Stomach (tissue), 9 donors: Measurements from ENCODE around the gene RND1. TPM values are rescaled to one million over a fixed set of nuclear protein-coding genes. Genes with fewer than 3 reads are reported as not detected.

Experiments used
- DNase-seq, 2 donors: peaks; one replicate each; pipeline versions ENCODE4 v3.0.0 to v3.0.0-alpha.2; 2013 to 2019
- H3K27ac ChIP-seq, 5 donors: fragments of 200-600 bp in 4 of 5; sonication (generic) in 4 of 5; one replicate each; pipeline ENCODE4 v1.5.1; 2013 to 2019; ENCODE audit warnings: mild to moderate bottlenecking in 1 of 5, moderate library complexity in 1 of 5
- H3K27me3 ChIP-seq, 3 donors: fragments of 200-600 bp; sonication (generic); one replicate each; pipeline ENCODE4 v1.5.1; 2017 to 2019; ENCODE audit warnings: mixed run types in 1 of 3
- H3K36me3 ChIP-seq, 4 donors: fragments of 200-600 bp; sonication (generic); 1 replicate in 3 of 4; 2 replicates in 1 of 4; pipeline ENCODE4 v1.5.1; 2016 to 2019
- H3K4me1 ChIP-seq, 4 donors: fragments of 200-600 bp; sonication (generic); one replicate each; pipeline ENCODE4 v1.5.1; 2016 to 2019
- H3K4me3 ChIP-seq, 4 donors: fragments of 200-600 bp; sonication (generic) in 3 of 4; one replicate each; pipeline ENCODE4 v1.5.1; 2016 to 2019; ENCODE audit warnings: mild to moderate bottlenecking in 1 of 4
- H3K9me3 ChIP-seq, 4 donors: fragments of 200-600 bp; sonication (generic); one replicate each; pipeline ENCODE4 v1.5.1; 2016 to 2019
- CTCF ChIP-seq, 7 experiments: fragments of 450-650 bp in 4 of 7; fragments of 200-600 bp in 3 of 7; sonication (generic) in 3 of 7; IDR thresholded peaks; one replicate each; pipeline ENCODE4 v1.5.1; 2016 to 2019; ENCODE audit warnings: antibody characterized with exemption in 7 of 7, control low read depth in 2 of 7, mild to moderate bottlenecking in 1 of 7
- EP300 ChIP-seq: sonication (generic); formaldehyde crosslinking; IDR thresholded peaks from one replicate; pipeline ENCODE4 v1.6.1; 2017; ENCODE audit warnings: antibody characterized with exemption
- POLR2A ChIP-seq, 4 donors: fragments of 450-650 bp; IDR thresholded peaks; one replicate each; pipeline ENCODE4 v1.6.1; 2016; ENCODE audit warnings: antibody characterized with exemption in 4 of 4, control low read depth in 2 of 4, mild to moderate bottlenecking in 1 of 4, moderate library complexity in 1 of 4
- POLR2AphosphoS5 ChIP-seq, 3 donors: sonication (generic); formaldehyde crosslinking; IDR thresholded peaks; one replicate each; pipeline ENCODE4 v1.6.1; 2016; ENCODE audit warnings: antibody characterized with exemption in 3 of 3
- WGBS, 5 donors: extraction: QIAGEN DNeasy Blood & Tissue Kit in 3 of 5; methylation state at CpG; one replicate each; pipeline versions ENCODE4 v1.1.5 to v1.1.7; 2013 to 2018; 5-methylcytosine and 5-hydroxymethylcytosine counted together
- intact Hi-C: fragments of 100-400 bp; cut with DNase I; formaldehyde crosslinking; loops from one replicate; pipeline ENCODE4 v1.15.1; 2023; ENCODE audit warnings: low total_unique reads
- polyA plus RNA-seq, 3 donors: library from polyadenylated mRNA; stranded (reverse); fragments of 200-250 nt; gene quantifications; one replicate each; pipeline ENCODE4 v1.2.3, GENCODE V29; 2013
- total RNA-seq, 5 donors: library from RNA; depleted of rRNA; stranded (reverse); fragments of >200 nt; gene quantifications; one replicate each; pipeline versions ENCODE4 v1.1.0 to v1.2.3, GENCODE V29; 2014 to 2016
- donor health status: healthy with polysubstance abuse.
- donor health status: Bipolar disorder and iron deficiency.
- donor health status: healthy.

RND1 gene
- total and polyA plus RNA-seq, 8 donors: 3.5 to 21.0 (median 12.2) TPM; not detected in 1

DNA sequence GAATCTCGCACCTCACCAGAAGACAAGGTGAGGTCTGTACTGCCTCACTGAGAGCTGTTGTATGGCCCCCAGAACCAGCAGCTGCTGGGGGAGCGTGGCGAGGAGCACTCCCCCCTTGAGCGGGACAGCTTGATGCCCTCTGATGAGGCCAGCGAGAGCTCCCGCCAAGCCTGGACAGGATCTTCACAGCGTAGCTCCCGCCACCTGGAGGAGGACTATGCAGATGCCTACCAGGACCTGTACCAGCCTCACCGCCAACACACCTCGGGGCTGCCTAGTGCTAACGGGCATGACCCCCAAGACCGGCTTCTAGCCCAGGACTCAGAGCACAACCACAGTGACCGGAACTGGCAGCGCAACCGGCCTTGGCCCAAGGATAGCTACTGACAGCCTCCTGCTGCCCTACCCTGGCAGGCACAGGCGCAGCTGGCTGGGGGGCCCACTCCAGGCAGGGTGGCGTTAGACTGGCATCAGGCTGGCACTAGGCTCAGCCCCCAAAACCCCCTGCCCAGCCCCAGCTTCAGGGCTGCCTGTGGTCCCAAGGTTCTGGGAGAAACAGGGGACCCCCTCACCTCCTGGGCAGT is 38.1 kb downstream of the RND1 start:
- 91 to 100% (median 92%) methylated on average over 1 to 17 of the region's 17 CpGs for WGBS, 5 donors
- DNase-seq: no peak
- Histone ChIP-seq H3K27me3 (no peaks in the 10 kb centered on the region), H3K4me3 (no peak overlapping the region), H3K4me1 (no peaks in the 10 kb centered on the region), H3K9me3 (no peaks in the 10 kb centered on the region), H3K27ac (no peak overlapping the region), H3K36me3 (peaks cover 40 to 94% (median 87%) of the 10 kb centered on the region in 4 donors)
- intact Hi-C loops: no loop called here
- TF ChIP-seq POLR2A (IDR thresholded peaks at IDR 0.05) (no peak), POLR2AphosphoS5 (IDR thresholded peaks at IDR 0.05) (no peak), EP300 (no peak), CTCF (IDR thresholded peaks at IDR 0.05) (no peak)

GRCh38 chr12:48827026-48827425 is 38.6 kb downstream of the RND1 start:
- Histone ChIP-seq H3K4me3 (no peak overlapping the region), H3K4me1 (no peaks in the 10 kb centered on the region), H3K27me3 (no peaks in the 10 kb centered on the region), H3K36me3 (peaks cover 34 to 89% (median 81%) of the 10 kb centered on the region in 4 donors), H3K27ac (no peak overlapping the region), H3K9me3 (no peaks in the 10 kb centered on the region)
- no peak for DNase-seq
- 81 to 88% (median 84%) methylated on average over 8 of the region's 8 CpGs for WGBS, 5 donors
- TF ChIP-seq EP300 (no peak), CTCF (IDR thresholded peaks at IDR 0.05) (no peak), POLR2AphosphoS5 (IDR thresholded peaks at IDR 0.05) (no peak)
- intact Hi-C loops: no loop called here

- Histone ChIP-seq H3K4me3 (no peak overlapping the region), H3K36me3 (peaks cover 27 to 82% (median 75%) of the 10 kb centered on the region in 4 donors), H3K27ac (no peak overlapping the region), H3K4me1 (no peaks in the 10 kb centered on the region), H3K27me3 (no peaks in the 10 kb centered on the region), H3K9me3 (no peaks in the 10 kb centered on the region)
- intact Hi-C loops: no loop called here
- no peak for DNase-seq
- no peak for TF ChIP-seq POLR2A (IDR thresholded peaks at IDR 0.05)
- TF ChIP-seq POLR2AphosphoS5 (IDR thresholded peaks at IDR 0.05): no peak
- no peak for TF ChIP-seq EP300
- no peak for TF ChIP-seq CTCF (IDR thresholded peaks at IDR 0.05)
- 77 to 84% (median 83%) methylated on average over 13 to 15 of the region's 15 CpGs for WGBS, 5 donors
Measured at GRCh38 chr12:48826209-48826855, 39.3 kb downstream of the RND1 start.

GRCh38 chr12:48824905-48825304 is 40.8 kb downstream of the RND1 start:
- no peak overlapping the region for H3K27ac ChIP-seq
- intact Hi-C loops: no loop called here
- no peak overlapping the region for H3K4me3 ChIP-seq
- no peak for DNase-seq
- no peaks in the 10 kb centered on the region for H3K4me1 ChIP-seq
- H3K27me3 ChIP-seq: no peaks in the 10 kb centered on the region
- H3K9me3 ChIP-seq: no peaks in the 10 kb centered on the region
- H3K36me3 ChIP-seq: peaks cover 13 to 67% (median 60%) of the 10 kb centered on the region in 4 donors
- 81 to 97% (median 91%) methylated on average over 4 of the region's 4 CpGs for WGBS, 5 donors
- TF ChIP-seq POLR2A (IDR thresholded peaks at IDR 0.05) (no peak), POLR2AphosphoS5 (IDR thresholded peaks at IDR 0.05) (no peak), CTCF (IDR thresholded peaks at IDR 0.05) (no peak), EP300 (no peak)
